Left lobe of liver (tissue), 2 donors: ENCODE results near the gene VAV3. TPM values are rescaled to one million over a fixed set of nuclear protein-coding genes. Genes with fewer than 3 reads are reported as not detected.
"Not testable (repeated sequence)": the region's sequence is repeated elsewhere in the genome, so short reads cannot be mapped to it uniquely, and the experiment has no call there.

Source experiments
- ATAC-seq: fragments of 200-7000 bp; cut with Tn5 transposase; one replicate; pipeline ENCODE4 v1.9.1; 2020; ENCODE audit warnings: mild to moderate bottlenecking, moderate library complexity
- DNase-seq: peaks from one replicate; pipeline ENCODE4 v3.0.0-alpha.2; 2020; ENCODE audit warnings: low spot score
- total RNA-seq: library from RNA; stranded (reverse); gene quantifications from one replicate; pipeline ENCODE4 v1.2.1, GENCODE V29; 2021
- donor health status: DM: no; HTN: no; CAD: no; lungs with moderate emphysema.
- donor health status: DM: no; HTN: yes; CAD: no.

Gene VAV3
- total RNA-seq, 1 donor from 2014 or later: 0.86 TPM

DNA sequence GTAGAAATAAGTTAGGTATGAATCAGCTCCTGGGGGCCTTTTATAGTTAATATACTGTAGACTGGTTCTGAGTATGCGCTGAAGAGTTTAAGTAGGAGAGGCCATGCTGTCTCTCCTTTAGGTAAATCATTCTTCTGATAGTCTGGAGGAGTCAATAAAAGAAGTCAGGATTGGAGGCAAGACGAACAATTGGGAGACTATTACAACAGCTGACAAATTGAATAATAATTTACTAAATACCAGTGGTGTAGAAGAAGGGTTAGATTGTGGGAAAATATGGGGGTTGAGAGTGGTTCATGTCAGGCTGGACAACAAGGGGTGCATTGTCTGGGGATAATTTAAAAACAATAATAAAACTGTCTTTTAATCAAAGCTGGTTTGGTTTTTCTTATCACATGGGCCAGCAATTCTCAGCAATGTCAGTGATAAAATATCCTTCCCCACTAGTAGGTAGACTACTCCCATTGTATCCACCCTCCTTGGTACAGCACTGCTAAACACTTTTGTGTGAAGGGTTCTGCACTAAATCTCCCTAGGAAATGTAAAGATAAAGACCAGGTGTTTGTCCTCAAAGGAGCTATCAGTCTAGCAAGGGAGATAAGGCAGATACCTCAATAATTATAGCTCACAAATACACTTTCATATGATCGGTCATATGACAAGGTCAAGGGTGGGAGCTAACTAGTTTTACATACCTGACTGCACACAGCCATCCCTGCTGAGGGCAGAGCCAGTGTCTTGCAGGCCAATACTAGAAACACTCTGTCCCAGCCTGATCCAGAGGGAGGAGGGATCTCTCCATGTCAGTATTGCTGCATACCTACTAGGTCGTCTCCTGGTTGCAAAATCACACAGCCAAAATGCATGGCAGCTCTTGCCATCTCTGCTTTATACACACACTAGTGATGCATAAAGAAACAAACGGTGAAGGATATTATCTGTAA, 299.7 kb downstream of the VAV3 start:
- no peak for DNase-seq
- ATAC-seq: no peak

DNA sequence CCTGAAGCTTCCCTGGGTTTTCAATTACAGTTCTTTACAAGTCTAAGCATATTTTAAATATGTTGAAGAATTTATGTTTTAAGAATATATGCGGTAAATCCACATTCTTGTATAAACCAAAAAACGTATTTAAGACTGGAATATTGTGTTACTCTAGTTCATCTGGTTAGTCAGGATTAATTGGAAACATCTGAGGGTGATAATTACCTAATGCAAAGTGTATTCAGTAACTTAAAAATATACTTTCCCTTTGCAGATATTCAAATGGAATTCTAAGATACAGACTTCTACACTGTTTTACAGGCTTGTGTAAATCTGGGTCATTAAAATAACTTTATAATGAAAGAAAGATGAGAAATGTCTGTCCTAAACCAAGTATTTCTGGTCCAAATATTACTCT, 302.0 kb downstream of the VAV3 start:
- DNase-seq (no peak), ATAC-seq (no peak)

DNA sequence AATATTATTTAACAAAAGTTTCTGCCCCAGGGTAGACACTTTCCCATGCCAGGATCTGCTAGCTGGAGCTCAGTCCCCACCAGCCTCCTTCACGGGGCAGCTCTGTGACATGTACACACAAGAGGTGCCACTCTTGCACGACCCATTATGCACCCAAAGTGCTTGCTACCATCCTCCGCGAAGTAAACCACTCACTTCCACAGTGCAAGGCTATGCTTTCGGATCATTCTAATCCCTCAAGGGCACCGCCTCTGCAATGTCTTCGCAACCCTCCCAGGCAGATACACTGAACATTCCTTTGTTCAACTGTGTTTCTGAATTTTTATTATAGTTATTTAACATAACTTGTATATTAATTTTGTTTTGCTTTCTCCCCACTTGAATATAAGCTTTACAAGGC, 303.8 kb downstream of the VAV3 start:
- no peak for ATAC-seq
- DNase-seq: no peak

GRCh38 chr1:107659961-107660360, 305.0 kb downstream of the VAV3 start:
- ATAC-seq (no peak), DNase-seq (no peak)

DNA sequence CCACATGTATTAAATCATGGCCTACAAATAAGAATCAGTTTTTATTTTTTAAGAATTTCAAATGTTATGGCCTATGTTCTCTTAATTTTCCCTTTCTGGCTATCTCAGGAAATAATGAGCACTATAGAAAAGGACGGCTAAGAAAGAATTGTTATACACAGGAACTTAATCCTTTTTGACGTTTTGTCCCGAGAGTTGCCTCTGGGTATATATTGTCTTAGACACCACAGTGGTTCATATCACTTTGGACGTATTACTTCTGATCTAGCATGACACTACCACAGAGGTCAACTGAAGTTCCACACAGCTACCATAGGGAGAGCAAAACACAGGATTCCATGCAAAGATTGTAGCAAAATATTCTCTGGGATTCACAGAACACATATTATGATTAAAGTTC, 307.6 kb downstream of the VAV3 start:
- DNase-seq (no peak), ATAC-seq (no peak)

- DNase-seq (no peak), ATAC-seq (no peak)
These were observed 311.2 kb downstream of the VAV3 start for GRCh38 chr1:107653765-107654164.

- DNase-seq (no peak), ATAC-seq (no peak)
These were observed 312.0 kb downstream of the VAV3 start for GRCh38 chr1:107653005-107653404.

DNA sequence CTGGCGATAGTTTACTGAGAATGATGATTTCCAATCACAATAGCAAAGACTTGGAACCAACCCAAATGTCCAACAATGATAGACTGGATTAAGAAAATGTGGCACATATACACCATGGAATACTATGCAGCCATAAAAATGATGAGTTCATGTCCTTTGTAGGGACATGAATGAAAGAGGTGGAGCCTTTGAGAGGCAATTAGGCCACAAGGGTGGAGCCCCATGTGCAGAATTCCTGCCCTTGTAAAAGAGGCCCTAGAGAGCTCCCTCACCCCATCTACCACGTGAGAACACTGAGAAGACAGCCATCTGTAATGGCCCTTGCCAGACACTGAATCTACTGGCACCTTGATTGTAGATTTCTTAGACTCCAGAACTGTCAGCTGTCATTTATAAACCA, 314.2 kb downstream of the VAV3 start:
- ATAC-seq, DNase-seq: not testable (repeated sequence)

- no peak for ATAC-seq
- DNase-seq: no peak
These were observed 316.0 kb downstream of the VAV3 start for GRCh38 chr1:107649023-107649422.

DNA sequence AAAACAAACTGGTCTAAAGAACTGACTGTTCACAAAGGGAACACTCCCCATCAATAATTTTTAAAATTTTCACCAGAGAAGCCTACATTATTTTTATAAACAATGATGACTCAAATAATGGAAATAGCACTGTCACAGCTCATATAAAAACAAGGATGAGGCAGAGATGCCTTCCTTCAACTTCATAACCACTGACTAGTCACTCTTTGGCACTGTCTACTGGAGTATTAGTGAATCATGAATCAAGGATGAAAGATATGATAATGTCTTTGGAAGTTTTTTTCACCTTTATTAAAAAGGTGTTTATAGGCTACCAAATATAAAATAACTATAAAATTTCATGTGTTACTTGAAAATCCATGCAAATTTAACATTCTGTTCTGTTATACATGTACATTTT, 316.9 kb downstream of the VAV3 start:
- ATAC-seq: no peak
- DNase-seq: no peak

DNA sequence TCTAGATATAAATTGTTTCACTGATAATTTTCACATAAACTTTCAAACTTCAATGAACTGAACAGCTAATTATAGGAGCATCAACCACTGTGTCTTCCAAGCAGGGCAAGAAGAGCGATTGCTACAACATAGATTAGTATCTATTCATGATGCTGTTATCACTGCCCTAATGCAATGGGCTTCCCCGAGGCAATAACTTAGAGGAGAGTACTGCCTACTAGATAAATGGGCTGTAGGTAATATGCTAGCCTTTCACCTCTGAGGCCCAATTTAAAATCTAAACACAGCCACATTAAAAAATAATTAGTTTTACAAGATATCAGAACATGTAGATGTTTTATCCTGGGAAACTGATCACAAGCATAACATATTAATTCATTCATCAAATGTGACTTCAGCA, 318.0 kb downstream of the VAV3 start:
- ATAC-seq: no peak
- no peak for DNase-seq

GRCh38 chr1:107643766-107644165, 321.2 kb downstream of the VAV3 start:
- no peak for DNase-seq
- no peak for ATAC-seq

DNA sequence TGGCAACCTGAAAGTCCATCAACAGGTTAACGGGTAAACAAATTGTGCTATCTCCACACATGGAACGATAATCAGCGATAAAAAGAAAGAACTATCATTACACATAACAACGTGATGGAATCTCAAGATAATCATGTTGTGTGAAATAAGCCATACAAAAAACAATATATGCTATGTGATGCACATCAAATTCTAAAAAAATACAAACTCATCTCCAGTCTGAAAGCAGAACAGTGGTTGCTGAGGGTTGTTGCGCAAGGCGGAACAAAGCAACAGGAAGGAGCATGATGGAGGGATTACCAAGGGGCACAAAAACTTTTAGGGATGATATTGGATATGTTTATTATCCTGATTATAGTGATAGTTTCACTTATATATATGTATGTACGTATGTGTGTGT, 324.8 kb downstream of the VAV3 start:
- ATAC-seq (no peak), DNase-seq (no peak)

DNA sequence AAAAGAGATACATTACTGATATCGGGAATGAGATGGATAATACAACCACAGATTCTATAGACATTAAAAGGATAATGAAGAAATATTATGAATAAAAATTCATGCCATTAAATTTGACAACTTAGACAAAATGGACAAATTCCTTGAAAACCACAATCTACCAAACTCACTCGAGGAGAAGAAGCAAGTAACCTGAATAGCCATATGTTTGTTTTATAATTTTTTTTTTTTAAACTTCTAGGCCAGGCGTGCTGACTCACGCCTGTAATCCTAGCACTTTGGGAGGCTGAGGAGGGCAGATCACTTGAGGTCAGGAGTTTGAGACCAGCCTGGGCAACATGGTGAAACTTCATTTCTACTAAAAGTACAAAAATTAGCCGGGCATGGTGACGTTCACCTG, 327.9 kb downstream of the VAV3 start:
- no peak for ATAC-seq
- no peak for DNase-seq

DNA sequence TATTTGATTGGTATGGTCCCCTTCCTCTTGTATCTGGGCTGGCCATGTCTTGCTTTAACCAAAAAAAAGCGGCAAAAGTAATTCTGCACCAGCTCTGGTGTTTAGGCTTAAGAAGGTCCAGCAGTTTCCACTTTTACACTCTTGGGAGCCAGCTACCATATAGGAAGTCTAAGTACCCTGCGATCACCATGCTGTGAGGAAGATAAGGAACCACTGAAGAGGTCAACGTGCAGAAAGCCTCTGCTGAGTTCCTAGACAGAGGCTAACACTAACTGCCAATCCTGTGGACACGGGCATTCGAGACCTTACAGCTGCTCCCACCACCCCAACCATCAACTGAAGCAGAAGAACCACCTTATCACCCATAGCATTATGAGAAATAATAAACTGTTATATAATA, 331.4 kb downstream of the VAV3 start:
- DNase-seq (no peak), ATAC-seq (no peak)

- DNase-seq (no peak), ATAC-seq (no peak)
These were observed 338.7 kb downstream of the VAV3 start for GRCh38 chr1:107626073-107626796.

DNA sequence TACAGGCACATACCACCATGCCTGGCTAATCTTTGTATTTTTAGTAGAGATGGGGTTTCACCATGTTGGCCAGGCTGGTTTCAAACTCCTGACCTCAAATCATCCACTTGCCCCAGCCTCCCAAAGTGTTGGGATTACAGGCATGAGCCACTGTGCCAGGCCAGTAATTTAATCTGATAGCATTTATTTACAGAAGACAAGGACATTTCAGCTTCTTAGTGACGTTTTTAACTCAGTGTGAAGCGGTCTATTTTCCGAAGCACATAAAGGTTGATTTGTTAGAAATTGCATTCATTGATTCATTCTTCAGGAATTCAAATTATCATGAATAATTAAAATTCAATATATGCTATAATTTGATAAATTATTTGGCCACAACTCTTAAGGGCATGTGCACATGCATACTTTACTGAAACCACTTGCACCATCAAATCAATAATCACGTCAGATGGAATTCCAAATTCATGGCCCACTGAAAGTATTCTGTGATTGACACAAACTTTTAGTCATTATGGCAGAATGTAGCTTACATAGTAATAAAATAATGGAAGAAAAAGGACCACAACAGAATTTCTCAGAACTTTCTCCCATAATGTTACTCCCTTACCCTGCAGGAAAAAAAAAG, 339.5 kb downstream of the VAV3 start:
- ATAC-seq (no peak), DNase-seq (no peak)

DNA sequence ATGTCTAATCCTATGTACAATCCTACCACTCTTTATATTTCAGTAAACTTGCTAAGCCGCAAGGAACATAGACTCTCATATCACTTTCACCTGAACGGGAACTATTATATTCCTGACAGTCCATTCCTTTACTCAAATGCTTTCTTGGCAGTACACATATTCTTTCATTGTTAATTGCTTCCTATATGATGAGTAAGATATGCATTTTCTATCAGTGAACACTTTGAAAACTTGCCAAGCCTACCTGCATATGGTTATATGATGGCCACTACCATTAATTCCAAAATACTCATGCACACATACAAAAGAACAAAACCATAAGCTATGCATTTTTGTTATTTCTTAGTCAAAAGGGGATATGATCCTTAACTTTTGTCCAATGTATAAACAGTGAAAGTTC, 341.5 kb downstream of the VAV3 start:
- ATAC-seq (no peak), DNase-seq (no peak)

DNA sequence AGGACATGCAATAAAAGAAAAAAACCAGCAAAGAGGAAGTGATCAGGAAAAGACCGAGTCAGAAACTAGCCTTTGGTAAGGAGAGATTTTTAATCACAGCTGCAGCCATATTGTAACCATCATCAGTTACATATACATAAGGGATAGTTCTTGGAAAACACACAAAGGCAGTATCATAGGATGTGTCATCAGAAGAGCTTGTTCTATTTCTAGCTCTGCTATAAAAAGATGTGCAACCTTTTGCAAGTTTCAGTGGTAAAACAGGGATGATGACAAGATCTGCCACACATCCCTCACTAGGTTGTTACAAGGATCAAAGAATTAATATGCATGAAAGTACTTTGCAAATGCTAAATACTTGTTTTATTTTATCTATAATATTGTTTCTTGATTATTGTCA, 342.0 kb downstream of the VAV3 start:
- ATAC-seq: no peak
- no peak for DNase-seq

DNA sequence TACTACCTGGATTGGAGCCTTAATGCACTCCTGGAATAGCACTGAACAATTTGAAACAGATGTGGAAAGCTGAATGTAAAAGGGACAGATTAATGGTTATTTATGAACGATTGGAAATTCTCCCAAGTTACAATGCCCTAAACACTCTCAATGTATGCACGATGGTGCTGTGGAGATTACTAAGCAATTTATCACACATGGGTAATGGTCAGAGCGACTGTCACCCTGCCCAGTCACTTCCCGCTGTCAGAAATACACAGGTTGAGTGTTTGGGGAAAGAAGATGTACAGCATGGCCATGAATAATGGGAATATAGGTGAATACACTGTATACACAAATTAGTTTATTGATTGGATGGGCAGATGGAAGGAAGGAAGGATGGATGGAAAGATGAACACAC, 342.4 kb downstream of the VAV3 start:
- ATAC-seq (no peak), DNase-seq (no peak)

DNA sequence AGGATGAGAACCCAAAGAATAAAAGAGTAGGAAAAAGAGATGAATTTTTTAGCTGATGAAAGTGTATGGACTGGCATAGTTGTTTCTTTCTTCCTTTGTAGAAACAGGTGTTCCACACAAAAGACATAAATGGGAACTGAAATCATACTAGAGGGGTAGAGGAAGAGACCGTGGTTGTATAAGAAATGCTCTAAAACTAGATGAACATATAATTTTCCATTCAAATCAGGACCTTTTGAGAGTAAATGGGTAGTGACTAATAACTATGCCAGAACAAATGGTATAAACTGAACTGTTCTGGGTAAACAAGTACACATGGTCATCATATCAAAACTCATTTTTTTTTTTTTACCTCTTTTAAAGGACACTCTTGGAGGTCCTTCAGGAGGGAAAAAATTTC, 344.2 kb downstream of the VAV3 start:
- ATAC-seq (no peak), DNase-seq (no peak)

- no peak for ATAC-seq
- DNase-seq: no peak
These were observed 346.4 kb downstream of the VAV3 start for GRCh38 chr1:107618539-107618938.
